NB4 (cell line): ENCODE results near the gene LRRFIP2.

Experiments
- POLR2A ChIP-seq: IDR thresholded peaks from 2 replicates; pipeline ENCODE4 v1.6.1; 2011; ENCODE audit warnings: mild to moderate bottlenecking; ENCODE audit not compliant: insufficient read length; ENCODE audit errors: extremely low read depth
- TF ChIP-seq, protein P1 (sequence below): IDR thresholded peaks from one replicate; pipeline ENCODE4 v1.5.1; 2012; ENCODE audit warnings: low read depth, low read length

DNA sequence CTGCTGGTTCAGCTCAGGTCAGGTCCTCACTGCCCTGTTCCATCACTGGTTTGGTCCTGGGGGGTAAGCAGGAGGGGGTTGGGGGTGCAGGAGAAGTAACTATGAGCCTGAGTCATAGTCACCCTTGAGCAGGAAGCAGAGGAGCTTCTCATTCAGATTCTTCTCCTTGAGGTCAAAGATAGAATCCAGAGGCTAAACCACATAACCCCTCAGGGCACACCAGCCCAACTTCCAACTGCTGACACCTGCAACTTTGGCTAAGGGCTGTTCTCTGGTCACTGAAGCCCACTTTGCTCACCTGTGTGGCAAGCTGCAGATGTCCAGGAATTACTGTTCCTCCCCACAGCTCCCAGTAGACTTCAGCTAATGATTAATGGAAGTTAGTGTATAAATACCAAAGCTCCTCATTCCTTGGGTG is 48.8 kb upstream of the LRRFIP2 start:
- TF ChIP-seq, protein P1, sequence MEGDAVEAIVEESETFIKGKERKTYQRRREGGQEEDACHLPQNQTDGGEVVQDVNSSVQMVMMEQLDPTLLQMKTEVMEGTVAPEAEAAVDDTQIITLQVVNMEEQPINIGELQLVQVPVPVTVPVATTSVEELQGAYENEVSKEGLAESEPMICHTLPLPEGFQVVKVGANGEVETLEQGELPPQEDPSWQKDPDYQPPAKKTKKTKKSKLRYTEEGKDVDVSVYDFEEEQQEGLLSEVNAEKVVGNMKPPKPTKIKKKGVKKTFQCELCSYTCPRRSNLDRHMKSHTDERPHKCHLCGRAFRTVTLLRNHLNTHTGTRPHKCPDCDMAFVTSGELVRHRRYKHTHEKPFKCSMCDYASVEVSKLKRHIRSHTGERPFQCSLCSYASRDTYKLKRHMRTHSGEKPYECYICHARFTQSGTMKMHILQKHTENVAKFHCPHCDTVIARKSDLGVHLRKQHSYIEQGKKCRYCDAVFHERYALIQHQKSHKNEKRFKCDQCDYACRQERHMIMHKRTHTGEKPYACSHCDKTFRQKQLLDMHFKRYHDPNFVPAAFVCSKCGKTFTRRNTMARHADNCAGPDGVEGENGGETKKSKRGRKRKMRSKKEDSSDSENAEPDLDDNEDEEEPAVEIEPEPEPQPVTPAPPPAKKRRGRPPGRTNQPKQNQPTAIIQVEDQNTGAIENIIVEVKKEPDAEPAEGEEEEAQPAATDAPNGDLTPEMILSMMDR, result no peak
- no peak for TF ChIP-seq POLR2A
